OCI-LY7 (cell line): ENCODE results near the gene ITLN2.

Source experiments
- CTCF ChIP-seq: fragments of 200-600 bp; sonication (generic); conservative IDR thresholded peaks from 2 replicates; pipeline ENCODE4 v1.5.1; 2014; ENCODE audit warnings: mild to moderate bottlenecking, antibody characterized with exemption, low read length, moderate library complexity, mixed read lengths
- EZH2phosphoT487 ChIP-seq: fragments of 200-600 bp; sonication (generic); IDR thresholded peaks from 2 replicates; pipeline ENCODE4 v1.6.1; 2018; ENCODE audit warnings: low read depth, borderline replicate concordance, mild to moderate bottlenecking, mixed run types, antibody characterized with exemption, low read length, moderate library complexity, mixed read lengths

GRCh38 chr1:160971618-160972056 is 17.0 kb upstream of the ITLN2 start:
- TF ChIP-seq CTCF (no peak), EZH2phosphoT487 (no peak)
